Hepatocyte (in vitro differentiated cells): ENCODE measurements around the gene FASN.

Experiments
- CTCF ChIP-seq: fragments of 200-600 bp; sonication (generic); IDR thresholded peaks from 2 replicates; pipeline ENCODE4 v1.5.1; 2016; ENCODE audit warnings: antibody characterized with exemption, mild to moderate bottlenecking; ENCODE audit not compliant: poor library complexity
- EZH2 ChIP-seq: fragments of 200-600 bp; sonication (generic); IDR thresholded peaks from 2 replicates; pipeline ENCODE4 v1.6.1; 2016; ENCODE audit warnings: antibody characterized with exemption, mild to moderate bottlenecking, borderline replicate concordance

GRCh38 chr17:82060001-82060380 lies 38.0 kb downstream of the FASN start:
- TF ChIP-seq CTCF (no peak), EZH2 (no peak)
